ENCODE results near the gene POR. TPM values are rescaled to one million over a fixed set of nuclear protein-coding genes. Genes with fewer than 3 reads are reported as not detected.

The POR gene
- total RNA-seq, 1 experiment from 2014 or later, result 168 TPM

- ChIA-PET CTCF (no interaction called here), POLR2A (no interaction called here)
- ATAC-seq, result no peak
- DNase-seq (ENCODE audit: low read depth, low spot score), result no peak
- Histone ChIP-seq H3K4me1 (ENCODE audit: control insufficient read depth, insufficient read depth, low read length) (peaks cover 13% of the 10 kb centered on the region), H3K27me3 (ENCODE audit: control insufficient read depth, insufficient read depth, low read length) (no peaks in the 10 kb centered on the region), H3K4me3 (ENCODE audit: low read depth in 2 of 2, low read length in 2 of 2) (no peak overlapping the region), H3K36me3 (ENCODE audit: control insufficient read depth, insufficient read depth, low read length) (no peaks in the 10 kb centered on the region), H3K27ac (ENCODE audit: low read length) (no peak overlapping the region), H3K9me3 (ENCODE audit: control insufficient read depth, insufficient read depth, low read depth, low read length) (no peaks in the 10 kb centered on the region)
- intact Hi-C loops (cut with micrococcal nuclease; ENCODE audit: unreplicated experiment), result loop anchor here (10.0 kb wide), 1 partner anchor 121 kb away; the partner anchor contains the start of gene RHBDD2
- TF ChIP-seq, protein P1, sequence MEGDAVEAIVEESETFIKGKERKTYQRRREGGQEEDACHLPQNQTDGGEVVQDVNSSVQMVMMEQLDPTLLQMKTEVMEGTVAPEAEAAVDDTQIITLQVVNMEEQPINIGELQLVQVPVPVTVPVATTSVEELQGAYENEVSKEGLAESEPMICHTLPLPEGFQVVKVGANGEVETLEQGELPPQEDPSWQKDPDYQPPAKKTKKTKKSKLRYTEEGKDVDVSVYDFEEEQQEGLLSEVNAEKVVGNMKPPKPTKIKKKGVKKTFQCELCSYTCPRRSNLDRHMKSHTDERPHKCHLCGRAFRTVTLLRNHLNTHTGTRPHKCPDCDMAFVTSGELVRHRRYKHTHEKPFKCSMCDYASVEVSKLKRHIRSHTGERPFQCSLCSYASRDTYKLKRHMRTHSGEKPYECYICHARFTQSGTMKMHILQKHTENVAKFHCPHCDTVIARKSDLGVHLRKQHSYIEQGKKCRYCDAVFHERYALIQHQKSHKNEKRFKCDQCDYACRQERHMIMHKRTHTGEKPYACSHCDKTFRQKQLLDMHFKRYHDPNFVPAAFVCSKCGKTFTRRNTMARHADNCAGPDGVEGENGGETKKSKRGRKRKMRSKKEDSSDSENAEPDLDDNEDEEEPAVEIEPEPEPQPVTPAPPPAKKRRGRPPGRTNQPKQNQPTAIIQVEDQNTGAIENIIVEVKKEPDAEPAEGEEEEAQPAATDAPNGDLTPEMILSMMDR (IDR thresholded peaks at IDR 0.05), result no peak
- TF ChIP-seq SIN3A (IDR thresholded peaks at IDR 0.05; ENCODE audit: borderline replicate concordance, insufficient read depth, low read depth, low read length), result no peak
- TF ChIP-seq REST (IDR thresholded peaks at IDR 0.05; ENCODE audit: insufficient read depth in 1 of 2, low read depth in 2 of 2, low read length in 1 of 2), result no peak
- no peak for TF ChIP-seq TCF7L2 (IDR thresholded peaks at IDR 0.05; ENCODE audit: low read depth, low read length)
- no peak for TF ChIP-seq POLR2AphosphoS5 (IDR thresholded peaks at IDR 0.05; ENCODE audit: low read depth, low read length)
- no TSS peak for BruUV-seq (replicated peaks)
- in situ Hi-C loops (cut with HindIII; ENCODE audit: low pct_unique_long_range_greater_than_20kb, low sequenced_read_pairs), result no loop called here
These were observed 81.0 kb downstream of the POR start for GRCh38 chr7:75995996-75996395.

DNA sequence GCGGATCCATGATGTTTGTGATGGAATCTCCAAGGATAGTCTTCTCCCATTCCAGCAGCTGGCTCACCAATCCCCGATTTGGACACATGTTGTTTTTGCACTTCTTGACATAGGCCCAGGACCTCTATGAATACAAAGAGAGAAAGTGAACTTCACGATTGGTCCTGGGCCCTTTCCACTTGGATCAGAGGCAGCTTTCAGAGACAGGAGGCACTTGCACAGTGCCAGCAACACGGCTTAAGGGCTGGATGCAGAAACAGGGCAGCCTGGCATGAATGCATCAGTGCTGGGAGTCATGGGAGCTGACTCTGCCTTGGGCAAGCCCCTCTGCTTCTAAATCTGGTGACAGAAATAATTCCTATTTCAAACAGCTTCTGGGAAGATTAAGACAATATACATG lies 81.5 kb downstream of the POR start:
- H3K27me3 ChIP-seq (ENCODE audit: control insufficient read depth, insufficient read depth, low read length), result no peaks in the 10 kb centered on the region
- CTCF ChIA-PET, result interaction anchor here (0.6 kb wide), 1 partner anchor 69 kb away, joined by 10 read pairs; no protein-coding TSS in a partner anchor
- TF ChIP-seq, protein P1 (IDR thresholded peaks at IDR 0.05), result no peak
- TF ChIP-seq POLR2AphosphoS5 (IDR thresholded peaks at IDR 0.05; ENCODE audit: low read depth, low read length) (no peak), REST (IDR thresholded peaks at IDR 0.05; ENCODE audit: insufficient read depth in 1 of 2, low read depth in 2 of 2, low read length in 1 of 2) (no peak), SIN3A (IDR thresholded peaks at IDR 0.05; ENCODE audit: borderline replicate concordance, insufficient read depth, low read depth, low read length) (no peak), TCF7L2 (IDR thresholded peaks at IDR 0.05; ENCODE audit: low read depth, low read length) (no peak)
- intact Hi-C loops (cut with micrococcal nuclease; ENCODE audit: unreplicated experiment) (loop anchor here (10.0 kb wide), 1 partner anchor 122 kb away; the partner anchor contains the start of gene RHBDD2), in situ Hi-C loops (cut with HindIII; ENCODE audit: low pct_unique_long_range_greater_than_20kb, low sequenced_read_pairs) (no loop called here)
- no peaks in the 10 kb centered on the region for H3K36me3 ChIP-seq (ENCODE audit: control insufficient read depth, insufficient read depth, low read length)
- POLR2A ChIA-PET, result no interaction called here
- no TSS peak for BruUV-seq (replicated peaks)
- no peak overlapping the region for H3K4me3 ChIP-seq (ENCODE audit: low read depth in 2 of 2, low read length in 2 of 2)
- ATAC-seq (no peak), DNase-seq (ENCODE audit: low read depth, low spot score) (no peak)
- no peaks in the 10 kb centered on the region for H3K9me3 ChIP-seq (ENCODE audit: control insufficient read depth, insufficient read depth, low read depth, low read length)
- no peak overlapping the region for H3K27ac ChIP-seq (ENCODE audit: low read length)
- H3K4me1 ChIP-seq (ENCODE audit: control insufficient read depth, insufficient read depth, low read length), result peaks cover 12% of the 10 kb centered on the region

All from Panc1 (cell line).